CD8-positive, alpha-beta memory T cell (primary cell): Measurements from ENCODE around the gene GALNT7. TPM values are rescaled to one million over a fixed set of nuclear protein-coding genes. Genes with fewer than 3 reads are reported as not detected.
"Not testable (repeated sequence)": the region's sequence is repeated elsewhere in the genome, so short reads cannot be mapped to it uniquely, and the experiment has no call there.

Source experiments
- CTCF ChIA-PET: fragments of 350-600 bp; sonication (Branson Sonifier 250); formaldehyde crosslinking; loops from one replicate; lab custom pipeline; 2021; ENCODE audit warnings: antibody characterized with exemption; lab: Charles Lee
- POLR2A ChIA-PET: fragments of 350-600 bp; sonication (Branson Sonifier 250); formaldehyde crosslinking; loops from one replicate; lab custom pipeline; 2021; ENCODE audit warnings: antibody characterized with exemption; lab: Charles Lee
- DNase-seq, 5 donors: peaks; one replicate each; pipeline versions ENCODE4 v3.0.0 to v3.0.0-alpha.2; 2020 to 2022; ENCODE audit warnings: mixed read lengths in 1 of 5
- H3K27ac ChIP-seq: one replicate; pipeline ENCODE4 v1.7.0; 2013; ENCODE audit warnings: low read depth, mild to moderate bottlenecking, low read length, moderate library complexity
- H3K27me3 ChIP-seq: 2 replicates; pipeline ENCODE4 v1.7.0; 2013; ENCODE audit warnings: low read length, mild to moderate bottlenecking; ENCODE audit not compliant: insufficient read depth, poor library complexity, severe bottlenecking
- H3K36me3 ChIP-seq: 2 replicates; pipeline ENCODE4 v1.7.0; 2013; ENCODE audit warnings: mild to moderate bottlenecking, low read length, moderate library complexity; ENCODE audit not compliant: insufficient read depth
- H3K4me1 ChIP-seq: 2 replicates; pipeline ENCODE4 v1.7.0; 2013; ENCODE audit warnings: mild to moderate bottlenecking, low read length, moderate library complexity; ENCODE audit not compliant: insufficient read depth
- H3K4me3 ChIP-seq: 2 replicates; pipeline ENCODE4 v1.7.0; 2013; ENCODE audit warnings: mild to moderate bottlenecking, low read length
- H3K9me3 ChIP-seq: 2 replicates; pipeline ENCODE4 v1.7.0; 2013; ENCODE audit warnings: mild to moderate bottlenecking, low read length
- H3K27ac Mint-ChIP-seq, 8 donors: one replicate each; pipeline ENCODE4 v1.8.0; 2020 to 2021; ENCODE audit warnings: mixed read lengths in 8 of 8, mild to moderate bottlenecking in 6 of 8, inconsistent platforms in 3 of 8, moderate library complexity in 3 of 8
- H3K27me3 Mint-ChIP-seq, 2 donors: one replicate each; pipeline ENCODE4 v1.8.0; 2020 to 2021; ENCODE audit warnings: mixed read lengths in 2 of 2, mild to moderate bottlenecking in 1 of 2, moderate library complexity in 1 of 2
- H3K36me3 Mint-ChIP-seq, 3 donors: one replicate each; pipeline ENCODE4 v1.8.0; 2020 to 2021; ENCODE audit warnings: mixed read lengths in 3 of 3, inconsistent platforms in 1 of 3, mild to moderate bottlenecking in 1 of 3
- H3K4me1 Mint-ChIP-seq, 3 donors: one replicate each; pipeline ENCODE4 v1.8.0; 2020 to 2021; ENCODE audit warnings: mixed read lengths in 3 of 3, inconsistent platforms in 1 of 3, mild to moderate bottlenecking in 1 of 3
- H3K4me3 Mint-ChIP-seq, 7 donors: one replicate each; pipeline ENCODE4 v1.8.0; 2020 to 2021; ENCODE audit warnings: mixed read lengths in 7 of 7, mild to moderate bottlenecking in 6 of 7, moderate library complexity in 4 of 7, inconsistent platforms in 2 of 7
- H3K9me3 Mint-ChIP-seq, 5 donors: one replicate each; pipeline ENCODE4 v1.8.0; 2020 to 2022; ENCODE audit warnings: mixed read lengths in 5 of 5, mild to moderate bottlenecking in 3 of 5, moderate library complexity in 2 of 5, inconsistent platforms in 1 of 5
- polyA plus RNA-seq: library from polyadenylated mRNA; unstranded; fragments of 300-500 nt; fragmentation: Illumina TruSeq; gene quantifications from one replicate; pipeline ENCODE4 v1.2.3, GENCODE V29; 2021
- total RNA-seq, 2 experiments: library from RNA; stranded (reverse); gene quantifications; one replicate each; pipeline ENCODE4 v1.2.3, GENCODE V29; 2021

Gene GALNT7
- total and polyA plus RNA-seq, 3 experiments from 2014 or later = 10.0 to 18.0 (median 16.7) TPM

DNA sequence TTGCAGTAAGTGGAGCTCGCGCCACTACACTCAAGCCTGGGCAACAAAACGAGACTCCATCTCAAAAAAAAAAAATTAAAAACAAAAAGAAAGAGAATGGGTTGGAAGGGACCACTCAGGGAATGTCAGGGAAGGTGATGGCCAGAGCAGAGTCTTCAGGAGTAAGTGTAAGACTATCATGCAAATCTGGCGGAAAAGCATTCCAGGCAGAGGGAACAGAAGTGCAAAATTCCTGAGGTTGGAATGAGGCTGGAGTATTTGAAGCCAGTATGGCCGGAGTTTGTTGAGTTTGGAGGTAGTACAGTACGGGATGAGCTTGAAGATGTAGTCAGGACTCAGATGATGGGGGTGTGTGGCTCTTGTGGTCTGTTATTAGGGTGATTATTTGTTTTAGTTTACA is 7.4 kb downstream of the GALNT7 start:
- H3K4me1 ChIP-seq = peaks cover 5% of the 10 kb centered on the region
- Mint-ChIP-seq H3K4me1 (peaks cover 37 to 54% (median 53%) of the 10 kb centered on the region in 3 donors), H3K4me3 (no peak overlapping the region), H3K36me3 (no peaks in the 10 kb centered on the region), H3K9me3 (peaks cover 0 to 2% (median 0%) of the 10 kb centered on the region in 5 donors), H3K27me3 (no peaks in the 10 kb centered on the region), H3K27ac (peak overlapping the region in 1 of 8 donors; percentile 19)
- ChIA-PET POLR2A (no interaction called here), CTCF (no interaction called here)
- no peak overlapping the region for H3K4me3 ChIP-seq
- no peaks in the 10 kb centered on the region for H3K9me3 ChIP-seq
- H3K27ac ChIP-seq = no peak overlapping the region
- no peak for DNase-seq
- no peaks in the 10 kb centered on the region for H3K36me3 ChIP-seq
- no peaks in the 10 kb centered on the region for H3K27me3 ChIP-seq

DNA sequence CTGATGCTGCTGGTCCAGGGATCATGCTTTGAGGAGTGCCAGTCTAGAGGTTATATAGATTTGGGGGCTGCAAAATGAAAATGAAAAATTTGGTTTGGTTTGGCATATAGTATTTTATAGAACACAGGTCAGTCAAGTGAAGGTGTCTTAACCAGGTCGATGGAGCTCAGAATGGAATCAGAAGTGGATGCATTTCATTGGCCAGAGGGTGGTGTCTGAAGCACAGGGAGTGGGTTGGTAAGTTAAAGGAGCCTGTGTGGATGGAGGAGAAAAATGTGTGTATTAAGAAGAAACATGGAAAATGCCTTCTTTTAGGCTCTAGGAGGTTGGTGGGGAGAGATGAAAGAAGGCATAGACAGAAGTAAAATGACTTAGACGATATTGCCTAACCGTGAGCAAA is 8.6 kb downstream of the GALNT7 start:
- Mint-ChIP-seq H3K27me3 (no peaks in the 10 kb centered on the region), H3K9me3 (no peaks in the 10 kb centered on the region), H3K4me3 (no peak overlapping the region), H3K4me1 (peaks cover 29 to 46% (median 40%) of the 10 kb centered on the region in 3 donors), H3K36me3 (no peaks in the 10 kb centered on the region), H3K27ac (peak overlapping the region in 1 of 8 donors; percentile 5)
- Histone ChIP-seq H3K27me3 (no peaks in the 10 kb centered on the region), H3K27ac (no peak overlapping the region), H3K4me3 (no peak overlapping the region), H3K36me3 (no peaks in the 10 kb centered on the region), H3K4me1 (no peaks in the 10 kb centered on the region), H3K9me3 (no peaks in the 10 kb centered on the region)
- ChIA-PET CTCF (no interaction called here), POLR2A (no interaction called here)
- DNase-seq = no peak

DNA sequence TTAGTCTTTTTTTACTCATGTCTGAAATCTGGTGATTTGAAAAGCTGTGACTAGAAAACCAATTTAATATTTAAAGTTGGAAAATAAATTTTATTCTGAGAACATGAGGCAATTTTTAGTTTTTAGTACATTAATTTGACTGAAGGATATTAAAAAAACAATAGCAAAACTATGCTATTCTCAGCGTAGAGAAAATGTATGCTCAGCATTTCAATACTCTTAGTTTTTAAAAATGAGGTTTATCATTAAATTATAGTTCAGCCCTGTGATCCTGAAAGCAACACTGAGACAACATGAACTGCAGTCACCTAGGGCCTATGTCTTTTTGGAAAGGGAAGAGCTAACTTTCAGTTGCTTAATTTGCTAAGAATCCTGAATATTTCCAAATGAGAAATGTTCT is 9.5 kb downstream of the GALNT7 start:
- Histone ChIP-seq H3K4me1 (no peaks in the 10 kb centered on the region), H3K36me3 (no peaks in the 10 kb centered on the region), H3K27me3 (no peaks in the 10 kb centered on the region), H3K27ac (no peak overlapping the region), H3K9me3 (no peaks in the 10 kb centered on the region), H3K4me3 (no peak overlapping the region)
- Mint-ChIP-seq H3K4me3 (no peak overlapping the region), H3K27me3 (no peaks in the 10 kb centered on the region), H3K36me3 (no peaks in the 10 kb centered on the region), H3K4me1 (peaks cover 24 to 38% (median 31%) of the 10 kb centered on the region in 3 donors), H3K27ac (no peak overlapping the region), H3K9me3 (no peaks in the 10 kb centered on the region)
- no peak for DNase-seq
- POLR2A ChIA-PET = no interaction called here
- CTCF ChIA-PET = no interaction called here

DNA sequence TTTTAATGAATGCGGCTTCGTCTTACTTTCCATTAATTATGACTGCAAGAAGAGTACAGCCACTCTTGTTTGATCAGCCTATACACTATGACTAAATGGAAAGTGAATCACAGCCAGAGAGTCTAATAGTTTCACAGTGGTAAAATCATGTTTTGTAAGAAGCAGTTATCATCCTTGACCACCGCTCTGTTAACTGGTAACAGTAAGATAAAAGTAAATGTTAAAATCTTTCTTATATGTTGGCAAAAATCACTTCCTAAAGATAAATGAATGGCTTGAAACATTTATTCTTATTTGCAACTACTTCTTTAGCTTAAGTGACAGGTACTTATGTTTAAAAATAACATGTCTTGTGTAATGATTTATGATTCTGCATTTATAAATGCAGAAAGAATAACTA is 13.2 kb downstream of the GALNT7 start:
- no peak overlapping the region for H3K27ac Mint-ChIP-seq
- no peak for DNase-seq
- CTCF ChIA-PET = no interaction called here

DNA sequence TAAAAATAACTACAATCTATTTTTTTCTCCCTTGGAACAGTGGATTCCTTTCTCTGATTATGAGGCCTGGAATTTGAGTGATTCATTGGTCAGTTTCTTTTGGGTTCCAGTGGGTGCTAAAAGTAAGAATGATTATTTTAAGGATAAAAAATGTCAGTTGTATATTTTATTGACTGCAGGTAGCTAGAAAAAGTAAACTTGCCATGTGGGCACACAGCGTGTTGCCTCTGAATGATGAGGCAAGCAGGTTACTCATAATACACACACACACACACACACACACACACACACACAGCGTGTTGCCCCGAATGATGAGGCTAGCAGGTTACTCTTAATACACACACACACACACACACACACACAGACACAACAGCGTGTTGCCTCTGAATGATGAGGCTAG is 13.8 kb downstream of the GALNT7 start:
- Histone ChIP-seq H3K9me3 (no peaks in the 10 kb centered on the region), H3K4me1 (no peaks in the 10 kb centered on the region), H3K36me3 (no peaks in the 10 kb centered on the region), H3K4me3 (no peak overlapping the region), H3K27ac (no peak overlapping the region), H3K27me3 (no peaks in the 10 kb centered on the region)
- H3K27me3 Mint-ChIP-seq = no peaks in the 10 kb centered on the region
- H3K4me1 Mint-ChIP-seq = peaks cover 11 to 22% (median 18%) of the 10 kb centered on the region in 3 donors
- ChIA-PET POLR2A (no interaction called here), CTCF (no interaction called here)
- peaks cover 0 to 1% (median 0%) of the 10 kb centered on the region in 3 donors for H3K36me3 Mint-ChIP-seq
- no peak overlapping the region for H3K4me3 Mint-ChIP-seq
- no peaks in the 10 kb centered on the region for H3K9me3 Mint-ChIP-seq
- H3K27ac Mint-ChIP-seq = peak overlapping the region in 1 of 8 donors; percentile 36
- no peak for DNase-seq

More for the DNA sequence above, 13.2 kb downstream of the GALNT7 start:
- Histone ChIP-seq H3K9me3 (no peaks in the 10 kb centered on the region), H3K36me3 (no peaks in the 10 kb centered on the region), H3K4me3 (no peak overlapping the region), H3K27me3 (no peaks in the 10 kb centered on the region), H3K27ac (no peak overlapping the region), H3K4me1 (no peaks in the 10 kb centered on the region)
- POLR2A ChIA-PET = no interaction called here
- H3K9me3 Mint-ChIP-seq = no peaks in the 10 kb centered on the region
- peaks cover 0 to 1% (median 0%) of the 10 kb centered on the region in 3 donors for H3K36me3 Mint-ChIP-seq
- no peaks in the 10 kb centered on the region for H3K27me3 Mint-ChIP-seq
- H3K4me3 Mint-ChIP-seq = no peak overlapping the region
- peaks cover 17 to 28% (median 23%) of the 10 kb centered on the region in 3 donors for H3K4me1 Mint-ChIP-seq

DNA sequence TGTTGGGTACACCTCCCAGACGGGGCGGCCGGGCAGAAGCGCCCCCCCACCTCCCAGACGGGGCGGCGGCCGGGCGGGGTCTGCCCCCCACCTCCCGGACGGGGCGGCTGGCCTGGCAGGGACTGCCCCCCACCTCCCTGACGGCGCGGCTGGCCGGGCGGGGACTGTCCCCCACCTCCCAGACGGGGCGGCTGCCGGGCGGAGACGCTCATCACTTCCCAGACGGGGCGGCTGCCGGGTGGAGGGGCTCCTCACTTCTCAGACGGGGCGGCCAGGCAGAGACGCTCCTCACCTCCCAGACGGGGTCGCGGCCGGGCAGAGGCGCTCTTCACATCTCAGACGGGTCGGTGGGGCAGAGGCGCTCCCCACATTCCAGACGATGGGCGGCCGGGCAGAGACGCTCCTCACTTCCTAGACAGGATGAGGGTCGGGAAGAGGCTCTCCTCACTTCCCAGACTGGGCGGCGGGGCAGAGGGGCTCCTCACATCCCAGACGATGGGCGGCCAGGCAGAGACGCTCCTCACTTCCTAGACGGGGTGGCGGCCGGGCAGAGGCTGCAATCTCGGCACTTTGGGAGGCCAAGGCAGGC is 15.1 kb downstream of the GALNT7 start:
- H3K27ac ChIP-seq, H3K27ac Mint-ChIP-seq, H3K4me3 Mint-ChIP-seq, H3K36me3 Mint-ChIP-seq, CTCF ChIA-PET, H3K9me3 ChIP-seq, H3K36me3 ChIP-seq, H3K27me3 ChIP-seq, POLR2A ChIA-PET, DNase-seq, H3K27me3 Mint-ChIP-seq, H3K4me3 ChIP-seq, H3K4me1 ChIP-seq, H3K9me3 Mint-ChIP-seq: not testable (repeated sequence)
- H3K4me1 Mint-ChIP-seq = peaks cover 11 to 21% (median 19%) of the 10 kb centered on the region in 3 donors

DNA sequence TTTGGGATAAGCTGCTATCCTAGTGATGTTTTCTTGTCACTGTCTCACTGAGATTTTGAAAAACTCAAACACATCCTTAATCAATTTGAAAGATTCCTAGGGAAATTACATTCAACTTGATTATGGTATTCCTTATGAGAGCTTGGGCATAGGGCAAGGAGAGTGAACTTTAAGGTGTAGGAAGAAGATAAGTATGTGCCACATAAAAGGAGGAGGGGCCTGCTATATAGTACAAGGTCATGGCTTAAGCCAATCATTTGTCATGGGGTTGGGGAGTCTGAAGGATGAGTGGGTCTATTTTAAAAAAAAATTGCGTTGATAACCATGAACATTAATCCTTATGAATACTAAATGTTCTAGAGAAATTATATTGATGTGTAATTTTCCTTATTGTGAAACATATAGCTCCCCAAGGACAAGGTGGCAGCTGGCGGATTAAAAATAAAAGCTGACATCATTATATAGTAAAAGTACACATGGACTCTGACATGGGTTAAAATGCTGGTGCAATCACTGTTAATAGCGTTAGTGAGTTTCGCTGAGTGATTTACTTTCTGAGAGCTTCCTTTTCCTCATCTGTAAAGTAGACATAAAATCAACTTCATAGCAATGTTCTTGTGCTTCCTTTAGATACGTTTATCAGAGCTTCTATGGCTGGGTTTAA is 17.4 kb downstream of the GALNT7 start:
- H3K27me3 ChIP-seq = no peaks in the 10 kb centered on the region
- Mint-ChIP-seq H3K27ac (no peak overlapping the region), H3K4me3 (no peak overlapping the region), H3K9me3 (no peaks in the 10 kb centered on the region), H3K4me1 (peaks cover 22 to 43% (median 36%) of the 10 kb centered on the region in 3 donors), H3K36me3 (peaks cover 0 to 1% (median 0%) of the 10 kb centered on the region in 3 donors), H3K27me3 (no peaks in the 10 kb centered on the region)
- peaks cover under 1% of the 10 kb centered on the region for H3K4me1 ChIP-seq
- H3K36me3 ChIP-seq = no peaks in the 10 kb centered on the region
- H3K27ac ChIP-seq = no peak overlapping the region
- CTCF ChIA-PET = interaction anchor here (0.8 kb wide), 1 partner anchor 15 kb away, joined by 3 read pairs; no protein-coding TSS in a partner anchor
- POLR2A ChIA-PET = no interaction called here
- DNase-seq = no peak
- no peaks in the 10 kb centered on the region for H3K9me3 ChIP-seq
- H3K4me3 ChIP-seq = no peak overlapping the region

DNA sequence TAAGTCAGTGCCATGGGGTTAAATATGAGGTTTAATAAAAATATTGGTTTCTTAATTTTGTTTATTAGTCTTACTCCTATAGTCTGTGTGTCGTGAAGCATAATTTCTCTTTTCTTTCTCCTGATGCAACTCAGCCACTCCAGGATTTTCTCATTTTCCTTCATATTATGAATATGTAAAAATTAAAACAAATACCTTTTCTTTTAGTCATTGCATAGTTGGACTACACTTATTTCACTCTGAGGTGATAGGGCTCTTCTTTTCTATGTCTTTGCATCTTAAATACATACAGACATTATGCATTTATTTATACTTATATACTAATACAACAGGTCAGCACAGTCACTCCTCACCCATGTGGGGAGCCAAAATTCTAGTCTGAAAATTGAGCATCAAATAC is 19.1 kb downstream of the GALNT7 start:
- peaks cover 0 to 1% (median 0%) of the 10 kb centered on the region in 3 donors for H3K36me3 Mint-ChIP-seq

More for the DNA sequence above, 19.1 kb downstream of the GALNT7 start:
- DNase-seq = no peak
- H3K9me3 Mint-ChIP-seq = no peaks in the 10 kb centered on the region
- H3K27me3 Mint-ChIP-seq = no peaks in the 10 kb centered on the region
- Histone ChIP-seq H3K9me3 (no peaks in the 10 kb centered on the region), H3K36me3 (no peaks in the 10 kb centered on the region), H3K27me3 (no peaks in the 10 kb centered on the region), H3K4me1 (peaks cover 13% of the 10 kb centered on the region), H3K4me3 (no peak overlapping the region), H3K27ac (no peak overlapping the region)
- H3K4me1 Mint-ChIP-seq = peaks cover 38 to 58% (median 54%) of the 10 kb centered on the region in 3 donors
- ChIA-PET POLR2A (no interaction called here), CTCF (no interaction called here)
- no peak overlapping the region for H3K4me3 Mint-ChIP-seq
- H3K27ac Mint-ChIP-seq = peak overlapping the region in 1 of 8 donors; percentile 43
